HG03196 (cell line): ENCODE results near the gene GABBR2.

Source experiments
- ATAC-seq: cut with Tn5 transposase; IDR thresholded peaks from one replicate; pipeline ENCODE4 v1.9.1; 2021; ENCODE audit not compliant: unreplicated experiment

GABBR2 gene

DNA sequence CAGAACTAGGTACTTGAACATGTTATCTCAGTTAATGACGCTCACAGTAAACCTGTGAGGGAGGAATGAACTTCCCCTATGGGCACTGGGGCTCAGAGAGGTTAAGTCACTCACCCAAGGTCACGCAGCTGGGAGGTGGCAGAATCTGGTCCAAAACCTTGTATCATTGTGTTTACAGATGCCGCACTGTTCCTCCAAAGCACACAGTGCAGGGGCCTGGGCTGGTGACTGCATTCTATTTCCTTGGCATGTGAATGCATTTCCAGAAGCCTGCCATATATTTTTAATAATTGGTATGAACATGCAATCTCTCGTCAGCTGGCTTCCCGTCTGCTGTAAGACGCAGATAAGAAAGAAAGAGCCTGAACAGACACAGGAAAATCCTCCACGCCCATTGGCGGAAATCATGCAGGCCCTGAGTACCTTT is 376.3 kb downstream of the GABBR2 start:
- no peak for ATAC-seq

DNA sequence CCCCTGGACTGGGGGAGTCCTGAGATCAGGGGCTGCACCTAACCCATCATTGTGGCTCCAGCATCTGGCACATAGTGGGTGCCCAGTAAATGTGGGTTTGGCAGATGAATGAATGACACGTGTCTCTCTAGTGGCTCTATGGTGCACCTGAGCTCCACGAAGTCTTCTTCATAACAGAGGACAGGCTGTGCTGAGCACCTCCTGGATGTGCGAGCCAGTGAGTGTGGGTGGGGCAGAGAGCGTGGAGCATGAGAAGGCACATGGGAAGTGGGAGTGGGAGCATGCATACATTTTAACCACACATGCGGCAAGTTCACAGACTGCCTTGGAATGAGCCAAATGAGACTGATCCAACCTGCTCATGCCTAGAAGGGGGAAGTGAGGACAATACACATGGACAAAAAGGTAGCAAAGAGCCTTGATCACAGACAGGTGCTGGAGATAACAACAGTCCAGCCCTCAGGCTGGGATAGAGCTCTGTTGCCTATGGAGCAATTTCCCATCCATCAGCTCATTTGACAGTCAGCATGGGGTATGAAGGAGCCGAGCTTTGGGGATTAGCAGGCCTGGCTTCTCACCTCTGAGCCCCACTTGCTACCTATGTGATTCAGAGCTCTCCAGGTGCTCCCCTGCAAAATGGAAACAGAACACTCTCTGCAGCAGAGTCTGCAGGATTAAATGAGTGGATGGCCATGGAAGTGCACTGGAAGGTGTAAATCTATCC is 377.0 kb downstream of the GABBR2 start:
- ATAC-seq, result no peak

DNA sequence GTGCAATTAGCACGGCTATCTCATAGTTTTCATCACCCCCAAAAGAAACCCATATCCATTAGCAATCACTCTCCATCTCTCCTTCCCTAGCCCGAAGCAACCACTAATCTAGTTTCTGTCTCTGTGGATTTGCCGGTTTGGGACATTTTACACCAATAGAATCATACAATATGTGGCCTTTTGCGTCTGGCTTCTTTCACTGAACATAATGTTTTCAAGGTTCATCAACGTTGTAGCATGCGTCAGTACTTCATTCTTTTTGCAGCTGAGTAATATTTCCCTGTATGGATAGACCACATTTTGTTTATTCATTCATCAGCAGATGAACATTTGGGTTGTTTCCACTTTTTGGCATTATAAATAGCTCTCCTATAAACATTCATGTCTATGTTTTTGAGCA is 377.9 kb downstream of the GABBR2 start:
- no peak for ATAC-seq

DNA sequence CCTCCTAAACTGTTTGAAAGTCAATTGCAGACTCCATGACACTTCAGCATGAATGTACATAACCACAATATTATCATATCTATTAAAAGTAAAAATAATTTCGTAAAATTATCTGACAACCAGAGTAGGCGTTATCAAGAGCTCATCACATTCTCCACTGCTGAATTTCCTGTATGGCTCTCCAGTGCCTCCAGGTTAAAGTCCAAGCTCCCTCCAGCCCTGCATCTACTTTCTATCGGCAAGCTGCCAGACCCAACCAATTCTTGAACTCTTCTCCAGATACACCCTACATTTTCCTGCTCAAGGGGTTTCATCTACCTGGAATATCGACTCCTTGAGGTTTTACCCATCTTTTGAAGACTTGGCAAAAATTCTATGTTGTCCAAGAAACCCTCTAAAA is 378.8 kb downstream of the GABBR2 start:
- no peak for ATAC-seq

DNA sequence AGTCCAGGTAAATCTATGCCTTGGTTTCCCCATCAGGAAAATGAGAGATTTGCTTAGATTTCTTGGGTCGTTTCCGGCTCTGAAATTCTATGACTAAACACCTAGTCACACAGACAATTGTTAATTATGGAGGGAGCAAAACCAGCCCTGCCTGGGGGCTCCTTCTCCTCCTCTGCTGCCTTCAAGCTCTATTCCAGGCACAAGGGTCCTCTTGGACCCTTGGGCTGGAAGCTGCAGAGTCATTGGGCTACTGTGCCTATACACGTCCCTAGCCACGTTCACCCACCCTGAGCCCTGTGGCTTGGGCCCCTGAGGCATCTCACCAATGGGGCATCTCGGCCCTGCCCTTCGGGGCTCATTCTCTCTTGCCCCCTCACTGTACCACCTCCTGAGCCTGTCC is 379.5 kb downstream of the GABBR2 start:
- no peak for ATAC-seq

DNA sequence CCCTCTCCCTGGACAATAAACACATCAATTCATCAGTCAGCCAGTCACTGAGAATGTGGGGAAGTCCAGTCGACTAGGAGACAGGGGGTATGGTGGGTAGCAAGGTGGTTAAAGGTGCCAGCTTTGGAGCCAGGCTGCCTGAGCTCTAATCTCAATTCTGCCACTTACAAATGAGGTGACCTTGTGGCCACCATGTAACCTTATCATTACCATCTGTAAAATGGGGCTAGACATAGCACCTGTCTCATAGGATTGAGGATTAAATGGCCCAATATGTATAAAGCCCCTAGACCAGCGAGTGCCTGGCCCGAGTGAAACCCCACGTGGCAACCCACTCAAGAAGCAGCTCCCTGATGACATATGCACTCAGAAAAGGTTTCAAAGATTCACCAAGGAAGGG is 380.0 kb downstream of the GABBR2 start:
- ATAC-seq, result no peak

DNA sequence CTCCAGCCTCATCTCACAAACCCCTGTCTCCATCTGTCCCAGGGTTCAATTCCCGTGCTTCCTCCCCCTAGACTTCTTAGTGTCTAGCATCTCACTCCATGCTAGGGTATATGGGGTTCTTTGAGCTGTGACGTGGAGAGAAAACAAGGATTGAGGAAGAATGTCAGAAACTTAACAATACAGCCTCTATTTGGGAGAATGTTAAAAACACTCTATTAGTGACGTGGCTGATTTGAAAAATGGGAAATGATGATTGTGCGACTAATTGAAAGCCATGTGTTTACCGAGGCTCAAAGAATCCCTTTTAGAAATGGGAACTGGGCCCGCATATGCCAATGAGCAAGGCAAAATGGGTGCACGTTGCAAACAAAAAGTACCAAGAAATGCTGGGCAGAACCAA is 380.6 kb downstream of the GABBR2 start:
- no peak for ATAC-seq

DNA sequence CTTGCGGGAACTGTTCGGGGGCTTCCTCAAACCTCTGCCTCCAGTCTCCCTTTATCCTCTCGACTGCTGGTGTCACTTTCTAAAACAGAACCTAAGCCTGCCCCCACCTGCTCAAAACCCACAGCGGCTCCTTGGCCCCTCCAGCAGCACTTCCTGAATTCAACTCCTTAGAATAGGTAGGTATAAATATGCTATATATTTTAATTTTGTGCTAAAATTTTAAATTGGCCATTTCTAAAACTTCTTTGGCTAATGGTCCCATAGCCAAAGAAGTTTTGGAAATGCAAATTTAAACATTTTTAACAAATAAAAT is 381.5 kb downstream of the GABBR2 start:
- no peak for ATAC-seq

DNA sequence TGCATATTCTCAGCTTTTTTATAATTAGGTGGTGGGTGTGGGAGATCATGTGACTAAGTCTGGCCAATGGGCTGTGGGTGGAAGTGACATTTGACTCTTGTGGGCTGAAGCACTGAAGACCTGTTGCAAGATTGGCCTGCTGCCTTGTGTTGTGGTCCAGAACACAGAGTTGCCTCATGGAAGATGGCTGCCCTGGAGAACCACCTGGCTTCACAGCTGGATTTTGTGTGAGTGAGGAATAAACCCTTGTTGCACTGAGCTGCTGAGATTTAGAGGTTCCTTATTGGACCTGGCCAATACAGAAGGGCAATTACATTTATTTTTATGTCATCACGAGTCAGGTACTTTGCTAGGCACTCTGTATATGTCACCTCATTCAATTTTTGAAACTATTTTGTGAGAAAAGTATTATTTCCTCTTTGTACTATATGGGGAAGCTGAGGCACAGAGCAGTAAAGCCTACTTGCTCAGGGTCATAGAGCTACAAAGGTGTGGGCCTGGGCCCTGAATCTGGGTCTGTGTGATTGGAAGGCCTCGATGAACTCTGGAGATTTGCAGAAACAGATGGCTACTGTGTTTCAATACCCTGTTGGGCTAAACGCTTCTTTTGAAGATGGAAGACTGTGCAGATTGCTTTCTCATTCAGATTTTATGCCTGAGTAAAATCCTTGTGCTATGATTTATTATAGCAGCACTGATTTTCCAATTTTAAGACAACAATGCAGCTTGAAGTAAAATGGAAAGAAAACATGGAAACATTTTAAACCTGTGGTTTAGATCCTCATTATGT is 382.1 kb downstream of the GABBR2 start:
- ATAC-seq, result no peak

DNA sequence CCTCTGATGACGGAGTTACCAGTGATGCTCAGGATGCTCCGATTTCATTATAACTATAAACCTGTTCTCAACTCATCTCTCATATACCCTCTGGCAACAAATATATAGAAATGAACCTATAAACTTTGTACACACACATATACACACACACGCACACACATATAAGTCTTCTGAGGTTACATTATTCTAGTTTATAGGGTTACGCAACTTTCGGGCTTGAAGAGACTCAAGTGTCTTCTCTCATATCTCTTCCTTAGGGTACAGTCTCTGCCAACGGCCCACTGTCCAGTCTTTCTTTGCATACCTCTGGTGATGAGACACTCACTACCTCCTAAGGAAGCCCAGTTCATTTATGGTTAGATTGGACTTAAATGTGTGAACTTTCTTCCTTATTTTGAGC is 383.9 kb downstream of the GABBR2 start:
- no peak for ATAC-seq

DNA sequence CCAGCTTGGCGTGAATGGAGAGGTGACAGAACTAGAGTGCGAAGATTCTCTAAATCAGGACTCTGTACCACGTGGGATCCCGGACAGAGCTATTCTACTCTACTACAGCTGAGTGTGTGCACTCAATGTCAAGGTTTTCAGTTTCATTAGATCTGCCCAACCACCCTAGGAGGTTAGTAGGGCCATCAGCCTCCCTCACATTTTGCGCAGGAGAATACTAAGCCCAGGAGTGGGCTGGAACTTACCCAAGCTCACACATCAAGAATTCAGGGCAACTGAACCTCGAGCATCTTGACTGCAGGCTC is 385.0 kb downstream of the GABBR2 start:
- ATAC-seq, result no peak

DNA sequence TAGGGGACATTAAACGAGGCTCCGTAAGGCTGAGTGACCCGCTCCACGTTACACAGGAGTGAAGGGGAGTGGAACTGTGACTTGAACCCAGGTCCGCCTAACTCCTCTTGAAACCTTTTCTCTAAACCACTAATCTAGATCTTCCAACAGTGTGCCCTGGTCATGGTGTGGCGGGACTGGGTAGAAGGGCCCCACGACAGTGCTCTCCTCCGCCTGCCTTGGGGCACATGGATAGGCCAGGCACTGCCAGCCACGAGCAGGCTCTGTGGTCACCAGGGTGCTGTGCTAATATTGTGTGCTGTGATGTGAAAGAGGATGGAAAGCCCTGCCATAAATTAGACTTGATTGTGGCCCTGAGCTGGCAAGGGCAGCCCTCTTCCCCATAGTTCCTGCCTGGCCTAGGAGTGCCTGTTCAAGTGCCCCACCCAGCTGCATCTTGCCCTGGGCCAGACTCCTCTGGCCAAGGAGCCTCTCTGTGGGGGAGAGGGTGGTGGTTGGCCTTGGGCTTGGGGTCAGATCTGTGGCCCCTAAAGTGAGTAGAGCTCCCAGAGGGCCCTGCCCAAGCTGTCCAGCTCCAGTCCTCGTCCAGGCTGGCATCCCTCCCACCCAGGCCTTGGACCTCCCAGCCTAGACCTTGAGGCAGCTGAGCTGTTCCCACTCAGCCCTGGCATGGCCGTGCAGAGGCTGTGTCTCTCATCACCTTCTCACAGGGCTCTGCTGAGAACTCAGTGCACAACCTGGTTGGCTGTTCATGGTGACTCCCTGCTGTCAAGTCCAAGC is 385.5 kb downstream of the GABBR2 start:
- no peak for ATAC-seq

DNA sequence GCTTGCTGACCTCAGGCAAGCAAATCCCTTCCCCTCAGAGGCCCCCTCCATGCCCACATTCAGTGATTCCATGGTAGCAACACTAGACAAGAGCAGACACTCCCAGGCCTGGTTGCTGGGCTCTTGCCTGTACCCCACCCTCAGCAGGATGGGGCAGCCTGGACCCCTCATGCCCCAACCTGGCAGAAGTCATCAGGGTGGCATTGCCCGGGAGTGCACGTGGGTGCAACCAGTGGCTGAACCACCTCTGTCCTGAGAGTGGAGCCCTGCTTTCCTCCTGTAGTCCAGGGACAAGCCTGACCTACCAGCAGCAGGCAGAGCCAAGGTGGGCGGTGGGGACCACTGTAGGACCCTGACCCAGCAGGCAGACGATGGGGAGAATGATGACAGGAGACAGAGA is 387.5 kb downstream of the GABBR2 start:
- no peak for ATAC-seq

DNA sequence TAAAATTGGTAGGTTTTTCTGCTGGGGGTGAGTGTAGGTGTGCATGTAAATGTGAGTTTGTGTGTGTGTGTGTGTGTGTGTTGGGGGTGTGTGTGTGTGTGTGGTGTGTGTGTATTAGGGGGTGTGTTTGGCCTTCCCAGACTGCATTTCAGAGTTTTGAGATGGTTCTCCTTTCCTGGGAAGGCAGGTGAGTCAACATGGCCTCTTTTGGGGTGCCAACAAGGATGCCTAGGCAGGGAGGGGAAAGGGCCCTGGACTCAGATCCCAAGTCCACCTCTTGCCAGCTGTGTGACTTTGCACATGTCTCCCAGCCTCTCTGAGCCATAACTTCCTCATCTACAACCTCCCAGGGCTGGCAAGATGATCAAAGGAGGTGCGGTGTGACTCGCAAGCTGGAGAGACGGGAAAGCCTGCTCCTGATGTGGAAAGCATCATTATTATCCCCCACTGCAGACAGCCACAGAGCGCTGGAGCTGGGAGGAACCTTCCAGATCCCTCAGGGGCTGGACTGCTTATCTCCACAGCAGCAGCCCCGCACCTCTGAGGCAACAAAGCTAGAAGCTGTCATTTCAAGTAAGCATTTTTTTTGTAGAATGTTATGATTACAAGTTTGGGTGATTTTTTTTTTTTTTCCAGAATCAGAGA is 389.8 kb downstream of the GABBR2 start:
- no peak for ATAC-seq

DNA sequence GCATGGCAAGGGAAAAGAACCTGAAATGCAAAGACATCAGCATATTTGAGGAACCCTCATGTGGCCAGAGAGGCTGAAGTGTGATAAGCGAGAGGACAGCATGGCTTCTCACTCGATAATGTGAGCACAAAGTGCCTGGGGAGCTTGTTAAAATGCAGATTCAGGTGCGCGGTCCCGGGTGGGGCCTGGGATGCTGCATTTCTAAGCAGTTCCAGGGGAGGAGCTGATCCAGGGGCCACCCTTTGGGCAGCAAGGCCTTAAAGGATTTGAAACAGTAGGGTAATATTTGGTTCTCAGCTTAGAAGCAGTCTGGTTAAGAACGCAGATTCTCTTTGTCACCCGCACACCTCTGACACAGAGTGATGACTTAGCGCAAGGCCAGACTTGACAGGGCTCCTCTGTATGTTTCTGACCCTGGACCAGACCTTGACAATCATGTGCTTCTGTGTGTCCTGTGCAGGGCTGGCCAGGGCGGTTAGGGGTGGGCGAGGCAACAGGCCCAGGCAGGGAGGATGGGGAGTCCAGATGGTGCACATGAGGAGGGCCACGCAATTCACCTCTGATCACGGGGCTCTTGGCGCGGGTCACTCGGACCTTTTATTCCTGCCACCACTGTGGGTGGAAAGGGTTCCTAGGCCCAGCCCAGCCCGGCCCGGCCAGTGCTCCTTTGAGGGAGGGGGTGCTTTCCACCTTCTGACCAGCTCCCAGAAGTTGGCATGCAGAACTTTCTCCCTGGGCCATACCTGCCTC is 390.5 kb downstream of the GABBR2 start:
- no peak for ATAC-seq

DNA sequence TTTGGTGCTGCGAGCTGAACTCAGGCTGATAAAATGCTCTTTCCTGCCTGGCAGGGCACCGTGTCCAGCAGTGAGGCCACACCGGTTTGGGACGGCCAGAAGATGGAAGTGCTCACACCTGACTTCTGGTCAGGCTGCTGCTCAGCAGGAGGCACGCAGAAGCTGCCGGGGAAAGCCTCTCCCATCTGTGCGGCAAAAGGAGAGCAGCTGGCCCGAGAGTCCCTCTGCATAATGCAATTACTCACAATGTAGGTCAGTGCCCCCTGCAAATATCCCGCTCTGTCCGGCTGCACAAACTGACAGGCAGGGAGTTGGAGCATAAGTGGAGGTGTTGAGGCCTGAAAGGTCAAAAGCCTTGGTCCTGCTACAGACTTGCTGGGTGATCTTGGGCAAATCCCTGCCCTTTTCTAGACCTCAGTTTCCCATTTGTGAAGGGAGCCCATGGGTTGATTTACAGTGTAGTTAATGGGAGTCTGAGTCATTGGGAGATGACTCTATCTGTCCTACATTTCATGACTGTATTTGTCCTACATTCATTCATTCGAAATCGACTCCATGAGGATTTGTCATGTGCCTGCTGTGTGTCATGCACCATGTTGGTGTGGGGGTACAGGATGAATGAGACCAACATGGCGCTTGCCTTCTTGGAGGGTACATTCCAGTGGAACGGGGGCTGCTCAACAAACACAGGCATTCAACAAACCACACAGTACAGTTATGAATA is 391.4 kb downstream of the GABBR2 start:
- ATAC-seq, result no peak

DNA sequence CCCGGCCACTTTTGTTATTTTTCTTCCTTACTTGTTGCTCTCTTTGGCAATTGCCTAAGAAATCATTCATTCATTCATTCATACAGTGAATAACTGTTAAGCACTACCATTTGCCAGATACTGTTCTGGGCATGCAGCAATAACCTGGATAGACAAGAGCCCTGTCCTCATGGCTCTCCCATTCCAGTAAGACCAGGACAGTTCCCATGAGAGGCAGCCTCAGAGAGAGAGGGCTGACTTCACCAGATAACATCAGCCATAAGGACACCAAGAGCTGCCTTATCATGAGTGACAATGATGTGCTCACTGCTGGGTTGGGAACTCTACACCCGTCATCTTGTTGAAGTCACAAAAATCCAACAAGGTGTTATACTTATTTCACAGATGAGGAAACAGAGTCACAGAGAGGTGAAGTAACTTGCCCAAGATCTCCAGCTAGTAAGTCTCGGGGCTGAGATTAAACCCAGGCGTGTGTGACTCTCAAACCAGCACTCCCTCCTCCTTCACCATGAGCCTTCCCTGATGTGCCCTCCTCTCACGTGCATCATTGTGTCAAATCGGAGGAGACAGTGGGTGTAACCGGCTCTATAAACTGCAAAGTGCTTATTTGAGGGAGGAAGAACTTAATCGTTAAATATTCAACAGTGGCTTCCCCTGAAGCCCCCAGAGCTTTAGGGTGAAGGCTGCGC is 392.1 kb downstream of the GABBR2 start:
- no peak for ATAC-seq

DNA sequence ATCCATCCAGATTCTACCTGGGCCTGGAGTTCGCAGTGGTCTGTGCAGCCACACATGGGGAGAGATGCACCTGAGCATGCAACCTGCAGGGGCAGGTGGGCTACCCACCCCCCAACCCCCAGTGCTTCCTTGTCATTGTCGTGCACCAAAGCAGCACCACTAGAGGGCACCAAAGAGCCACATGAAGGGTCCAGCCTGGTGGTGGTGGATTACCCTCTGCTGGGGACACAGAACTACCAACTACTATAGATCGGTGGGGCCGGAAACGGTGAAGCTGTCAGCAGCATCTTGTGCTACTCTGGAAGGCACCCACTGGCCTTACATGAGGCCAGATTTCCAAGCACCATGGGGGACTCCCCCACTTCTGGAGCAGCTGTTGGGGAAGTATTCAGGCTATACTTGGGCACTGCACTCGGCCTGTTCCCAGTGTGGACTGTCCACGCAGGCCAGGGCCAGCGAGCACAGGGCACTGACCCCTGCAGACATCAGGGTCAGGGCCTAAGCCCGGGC is 393.1 kb downstream of the GABBR2 start:
- ATAC-seq, result peak; percentile 52

DNA sequence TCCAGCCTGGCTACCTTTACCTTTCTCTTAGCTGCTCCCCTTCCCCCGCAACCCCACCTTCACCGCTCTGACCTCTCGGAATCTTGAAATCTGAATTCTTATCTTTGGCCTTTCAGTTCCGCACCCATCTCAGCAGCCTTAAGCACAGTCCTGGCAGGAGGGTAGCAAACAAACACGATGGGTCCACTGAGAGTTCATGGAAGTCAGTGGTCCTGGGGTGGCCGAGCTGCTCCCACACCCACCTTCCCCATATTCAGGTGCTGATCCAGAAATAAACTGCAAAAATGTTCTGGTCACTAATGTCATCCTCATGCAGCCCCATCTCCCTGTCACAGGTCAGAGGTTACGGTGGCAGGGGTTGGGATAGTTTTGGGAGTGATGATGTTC is 393.7 kb downstream of the GABBR2 start:
- no peak for ATAC-seq
